ENCODE measurements around the gene TRIM40.

DNA sequence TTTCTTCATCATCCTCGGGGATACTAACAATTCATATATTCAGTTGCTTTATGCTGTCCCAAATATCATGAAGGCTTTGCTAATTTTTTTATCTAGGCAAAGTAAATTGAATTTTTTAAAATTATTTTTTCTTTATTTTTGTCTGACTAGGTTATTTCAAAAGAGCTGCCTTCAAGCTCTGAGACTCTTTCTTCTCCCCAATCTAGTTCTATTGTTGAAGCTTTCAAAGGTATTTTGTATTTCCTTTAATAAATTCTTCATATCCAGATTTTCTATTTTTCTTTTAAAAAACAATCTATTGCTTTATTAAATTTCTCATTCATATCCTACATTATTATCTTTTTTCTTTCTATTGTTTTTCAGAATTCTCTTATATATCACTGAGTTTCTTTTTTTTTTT lies 44.2 kb downstream of the TRIM40 start:
- TF ChIP-seq, protein P1, sequence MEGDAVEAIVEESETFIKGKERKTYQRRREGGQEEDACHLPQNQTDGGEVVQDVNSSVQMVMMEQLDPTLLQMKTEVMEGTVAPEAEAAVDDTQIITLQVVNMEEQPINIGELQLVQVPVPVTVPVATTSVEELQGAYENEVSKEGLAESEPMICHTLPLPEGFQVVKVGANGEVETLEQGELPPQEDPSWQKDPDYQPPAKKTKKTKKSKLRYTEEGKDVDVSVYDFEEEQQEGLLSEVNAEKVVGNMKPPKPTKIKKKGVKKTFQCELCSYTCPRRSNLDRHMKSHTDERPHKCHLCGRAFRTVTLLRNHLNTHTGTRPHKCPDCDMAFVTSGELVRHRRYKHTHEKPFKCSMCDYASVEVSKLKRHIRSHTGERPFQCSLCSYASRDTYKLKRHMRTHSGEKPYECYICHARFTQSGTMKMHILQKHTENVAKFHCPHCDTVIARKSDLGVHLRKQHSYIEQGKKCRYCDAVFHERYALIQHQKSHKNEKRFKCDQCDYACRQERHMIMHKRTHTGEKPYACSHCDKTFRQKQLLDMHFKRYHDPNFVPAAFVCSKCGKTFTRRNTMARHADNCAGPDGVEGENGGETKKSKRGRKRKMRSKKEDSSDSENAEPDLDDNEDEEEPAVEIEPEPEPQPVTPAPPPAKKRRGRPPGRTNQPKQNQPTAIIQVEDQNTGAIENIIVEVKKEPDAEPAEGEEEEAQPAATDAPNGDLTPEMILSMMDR (IDR thresholded peaks at IDR 0.05), result no peak
- TF ChIP-seq POLR2A (IDR thresholded peaks at IDR 0.05), result no peak

Data from vagina (tissue), 2 donors.